Measurements from ENCODE around the gene TEAD1. TPM values are rescaled to one million over a fixed set of nuclear protein-coding genes. Genes with fewer than 3 reads are reported as not detected.

Gene TEAD1
- total RNA-seq, 8 experiments from 2014 or later = 18.0 to 125 (median 40.2) TPM

DNA sequence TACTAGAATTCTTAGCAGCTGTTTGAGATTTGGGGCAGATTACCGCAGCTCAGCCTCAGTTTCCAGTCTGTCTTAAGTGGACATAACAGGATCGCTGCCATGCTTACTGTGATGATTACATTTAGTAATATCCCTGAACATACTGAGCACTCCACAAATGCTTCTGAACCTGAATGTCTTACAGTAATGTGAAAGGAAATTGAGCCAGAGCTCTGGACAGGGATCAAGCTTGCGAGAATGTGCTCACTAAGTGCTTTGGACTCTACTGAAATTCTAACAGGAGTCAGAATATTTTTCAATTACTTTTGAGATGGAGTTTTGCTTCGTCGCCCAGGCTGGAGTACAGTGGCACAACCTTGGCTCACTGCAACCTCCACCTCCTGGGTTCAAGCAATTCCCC, 216.3 kb downstream of the TEAD1 start:
- Histone ChIP-seq H3K4me1 (replicated peaks in 1 of 2) (peaks cover 0 to 2% of the 10 kb centered on the region in 2 donors), H3K27ac (no peak overlapping the region), H3K4me3 (no peak overlapping the region)
- ATAC-seq (replicated peaks in 6 of 8) = no peak
- 74 to 100% (median 93%) methylated on average over 1 to 4 of the region's 5 CpGs; no CpG with 5 or more reads in 3 of the 10 experiments for WGBS, 10 experiments
- in situ Hi-C loops (cut with MboI; ENCODE audit: low pct_unique_long_range_greater_than_20kb in 2 of 9, low sequenced_read_pairs in 9 of 9, unreplicated experiment in 9 of 9) = loop anchor here in 7 of 9 experiments (25.0 kb wide), 4 partner anchors 203 to 553 kb away; no protein-coding TSS in a partner anchor

DNA sequence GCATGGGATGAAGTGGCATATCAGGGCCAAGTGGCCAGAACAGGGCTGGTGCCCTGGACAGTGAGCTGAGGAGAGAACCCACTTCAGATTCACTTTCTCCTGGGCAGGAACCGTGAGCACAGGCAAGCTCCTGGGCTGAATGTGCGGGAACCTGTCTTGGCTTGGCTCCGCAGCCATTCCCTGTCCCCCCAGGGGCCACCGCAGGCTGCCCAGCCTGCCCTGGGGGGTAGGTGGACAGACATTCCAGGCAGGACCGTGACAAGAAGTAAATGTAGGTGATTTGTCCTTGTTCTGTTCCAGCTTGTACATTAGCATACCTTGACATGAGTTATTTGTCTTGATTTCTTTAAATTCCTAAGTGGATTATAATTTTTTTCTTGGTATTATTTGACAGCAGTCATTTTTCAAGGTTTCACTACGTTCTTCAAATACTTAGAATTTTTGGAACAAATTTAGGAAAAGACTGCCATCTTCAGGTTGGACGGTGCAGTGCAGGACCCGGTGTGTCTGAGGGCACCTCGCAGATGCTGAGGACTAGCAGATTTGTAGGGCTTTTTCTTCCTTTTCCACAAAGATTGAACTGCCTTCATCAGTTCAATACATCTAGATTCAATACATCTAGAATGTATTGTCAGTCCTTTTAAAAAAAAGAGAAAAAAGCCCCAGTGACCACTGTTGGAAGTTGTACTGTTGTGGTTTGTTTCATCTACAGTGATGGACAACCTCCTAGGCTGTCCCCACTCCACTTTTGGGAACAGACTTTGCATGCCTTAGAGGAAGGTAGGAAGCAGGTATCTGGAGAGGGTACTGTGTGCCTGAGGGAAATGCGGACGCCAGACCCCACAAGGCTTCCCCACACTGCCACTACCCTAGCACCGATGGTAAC, 219.8 kb downstream of the TEAD1 start:
- in situ Hi-C loops (cut with MboI; ENCODE audit: low pct_unique_long_range_greater_than_20kb in 2 of 9, low sequenced_read_pairs in 9 of 9, unreplicated experiment in 9 of 9) = loop anchor here in 7 of 9 experiments (25.0 kb wide), 4 partner anchors 207 to 557 kb away; no protein-coding TSS in a partner anchor

DNA sequence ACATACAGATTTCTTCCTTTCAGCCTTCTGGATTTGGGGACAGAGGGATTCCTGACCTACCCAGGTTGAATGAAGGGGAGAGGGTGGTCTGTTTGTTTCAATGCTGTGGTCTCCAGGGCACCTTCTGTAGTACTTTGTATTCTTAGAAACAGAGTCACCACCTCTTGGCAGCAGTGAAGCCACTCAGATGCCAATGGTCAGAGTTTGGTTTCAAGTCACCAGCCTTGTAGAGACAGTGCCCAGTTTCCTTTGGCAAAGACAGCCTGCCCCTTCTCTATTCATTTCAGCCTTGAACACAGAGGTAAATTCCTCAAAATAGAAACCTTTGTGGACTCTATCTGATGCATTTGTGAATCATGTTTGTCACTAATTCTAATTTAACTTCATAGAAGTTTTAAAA, 223.2 kb downstream of the TEAD1 start:
- no peaks in the 10 kb centered on the region for H3K4me1 ChIP-seq (replicated peaks in 1 of 2)
- no peak overlapping the region for H3K27ac ChIP-seq
- no peak overlapping the region for H3K4me3 ChIP-seq
- in situ Hi-C loops (cut with MboI; ENCODE audit: low pct_unique_long_range_greater_than_20kb in 2 of 9, low sequenced_read_pairs in 9 of 9, unreplicated experiment in 9 of 9) = loop anchor here in 7 of 9 experiments (25.0 kb wide), 4 partner anchors 210 to 560 kb away; no protein-coding TSS in a partner anchor
- ATAC-seq (replicated peaks in 6 of 8) = no peak

More for the DNA sequence above, 219.8 kb downstream of the TEAD1 start:
- ATAC-seq (replicated peaks in 6 of 8) = peak in 7 of 8 experiments; percentile 42 to 80 (median 72)
- Histone ChIP-seq H3K27ac (no peak overlapping the region), H3K4me1 (replicated peaks in 1 of 2) (no peaks in the 10 kb centered on the region), H3K4me3 (no peak overlapping the region)
- 36 to 96% (median 50%) methylated on average over 2 to 9 of the region's 12 CpGs; no CpG with 5 or more reads in 1 of the 10 experiments for WGBS, 10 experiments

DNA sequence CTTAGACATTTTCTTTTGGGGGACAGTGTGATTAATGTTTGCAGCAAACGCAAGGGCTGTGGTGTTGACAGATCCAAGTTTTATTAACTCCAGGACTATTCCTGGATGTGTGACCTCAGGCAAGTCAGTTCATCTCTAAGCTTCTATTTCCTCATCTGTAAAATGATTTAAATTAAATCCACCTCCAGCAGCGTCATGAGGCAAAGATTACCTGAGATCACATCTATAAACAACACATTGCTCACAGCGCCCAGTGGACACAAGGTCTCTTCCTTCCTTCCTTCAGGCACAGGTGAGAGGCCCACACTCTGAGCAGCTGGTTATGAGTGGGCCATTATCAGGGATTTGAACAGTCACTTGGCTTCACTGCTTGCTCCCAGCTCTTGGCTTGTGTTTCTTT, 223.6 kb downstream of the TEAD1 start:
- no peak overlapping the region for H3K27ac ChIP-seq
- ATAC-seq (replicated peaks in 6 of 8) = peak in 2 of 8 experiments; percentile 29 to 32
- WGBS, 10 experiments = 35 to 100% (median 80%) methylated on average over 1 to 3 of the region's 3 CpGs; no CpG with 5 or more reads in 1 of the 10 experiments
- in situ Hi-C loops (cut with MboI; ENCODE audit: low pct_unique_long_range_greater_than_20kb in 2 of 9, low sequenced_read_pairs in 9 of 9, unreplicated experiment in 9 of 9) = loop anchor here in 7 of 9 experiments (25.0 kb wide), 4 partner anchors 211 to 561 kb away; no protein-coding TSS in a partner anchor
- H3K4me1 ChIP-seq (replicated peaks in 1 of 2) = no peaks in the 10 kb centered on the region
- no peak overlapping the region for H3K4me3 ChIP-seq

DNA sequence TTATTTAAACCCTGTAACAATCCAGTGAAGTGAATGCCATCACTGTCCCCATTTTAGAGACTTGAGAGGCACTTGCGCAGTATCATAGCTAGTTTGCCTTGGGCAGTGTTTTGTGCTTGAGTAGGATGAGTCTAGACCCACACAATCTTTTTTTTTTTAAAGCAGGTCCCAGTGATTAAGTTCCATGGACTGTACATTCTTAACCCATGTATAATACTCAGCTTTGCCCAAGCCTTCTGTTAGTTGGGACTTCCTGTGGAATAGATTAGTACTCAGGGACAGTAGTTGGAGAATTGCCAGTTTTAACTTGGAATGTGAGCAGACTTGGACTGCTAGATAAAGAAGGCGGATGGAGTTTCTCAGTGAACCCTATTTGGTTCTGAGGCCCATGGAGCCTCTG, 226.3 kb downstream of the TEAD1 start:
- Histone ChIP-seq H3K4me3 (no peak overlapping the region), H3K4me1 (replicated peaks in 1 of 2) (no peaks in the 10 kb centered on the region), H3K27ac (no peak overlapping the region)
- peak in 1 of 8 experiments; percentile 26 for ATAC-seq (replicated peaks in 6 of 8)
- in situ Hi-C loops (cut with MboI; ENCODE audit: low pct_unique_long_range_greater_than_20kb in 2 of 9, low sequenced_read_pairs in 9 of 9, unreplicated experiment in 9 of 9) = loop anchor here in 2 of 9 experiments (10.0 to 25.0 kb wide), 2 partner anchors 563 to 576 kb away; no protein-coding TSS in a partner anchor
- WGBS, 10 experiments = 86 to 100% (median 100%) methylated on average over 1 to 2 of the region's 2 CpGs; no CpG with 5 or more reads in 4 of the 10 experiments

DNA sequence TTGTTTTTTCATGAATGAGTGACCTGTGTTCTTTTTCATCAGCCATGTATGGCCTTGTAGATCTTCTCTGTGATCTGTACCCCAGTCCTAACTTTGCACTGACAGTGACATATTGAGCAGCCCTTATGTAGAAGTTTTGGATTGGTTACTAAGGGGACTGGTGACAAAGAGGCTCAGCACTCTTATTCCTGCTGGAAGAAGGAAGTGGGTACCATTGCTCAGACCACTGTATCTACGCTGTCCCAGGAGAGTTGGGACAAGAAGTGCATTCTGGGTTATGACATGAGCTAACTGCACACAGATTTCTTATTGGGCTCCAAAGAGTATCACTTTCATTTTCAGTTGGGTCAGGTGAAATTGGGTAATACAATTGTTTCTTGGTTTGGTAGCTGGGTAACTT, 227.1 kb downstream of the TEAD1 start:
- no peak for ATAC-seq (replicated peaks in 6 of 8)
- in situ Hi-C loops (cut with MboI; ENCODE audit: low pct_unique_long_range_greater_than_20kb in 2 of 9, low sequenced_read_pairs in 9 of 9, unreplicated experiment in 9 of 9) = loop anchor here in 2 of 9 experiments (10.0 to 25.0 kb wide), 2 partner anchors 564 to 576 kb away; no protein-coding TSS in a partner anchor
- H3K4me3 ChIP-seq = no peak overlapping the region
- WGBS, 10 experiments = 83 to 100% (median 100%) methylated on average over 1 of the region's 1 CpG; no CpG with 5 or more reads in 6 of the 10 experiments
- no peak overlapping the region for H3K27ac ChIP-seq
- H3K4me1 ChIP-seq (replicated peaks in 1 of 2) = no peaks in the 10 kb centered on the region

DNA sequence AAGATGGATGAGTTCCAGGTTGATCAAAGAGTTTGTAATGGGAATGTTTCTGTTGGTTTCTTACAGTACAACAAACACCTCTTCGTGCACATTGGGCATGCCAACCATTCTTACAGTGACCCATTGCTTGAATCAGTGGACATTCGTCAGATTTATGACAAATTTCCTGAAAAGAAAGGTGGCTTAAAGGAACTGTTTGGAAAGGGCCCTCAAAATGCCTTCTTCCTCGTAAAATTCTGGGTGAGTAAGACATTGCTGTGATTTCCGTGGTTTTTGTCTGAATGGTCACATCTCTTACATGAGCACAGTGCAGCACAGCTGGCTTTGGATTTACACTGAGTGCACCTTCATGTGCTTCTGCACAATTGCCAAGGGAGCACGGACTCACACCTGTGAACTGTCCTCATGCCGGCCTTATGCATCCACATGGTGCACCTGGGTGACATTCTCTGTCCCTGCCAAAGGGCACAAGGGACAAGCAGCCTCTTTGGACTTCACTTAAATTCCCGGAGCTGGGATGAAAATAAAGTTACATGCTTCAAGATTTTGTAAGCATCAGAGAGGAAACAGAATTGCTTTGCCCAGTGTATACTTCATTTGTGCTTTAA, 227.8 kb downstream of the TEAD1 start:
- in situ Hi-C loops (cut with MboI; ENCODE audit: low pct_unique_long_range_greater_than_20kb in 2 of 9, low sequenced_read_pairs in 9 of 9, unreplicated experiment in 9 of 9) = loop anchor here in 2 of 9 experiments (10.0 to 25.0 kb wide), 2 partner anchors 565 to 577 kb away; no protein-coding TSS in a partner anchor
- 38 to 100% (median 85%) methylated on average over 1 to 6 of the region's 7 CpGs for WGBS, 10 experiments
- Histone ChIP-seq H3K4me3 (no peak overlapping the region), H3K27ac (no peak overlapping the region), H3K4me1 (replicated peaks in 1 of 2) (no peaks in the 10 kb centered on the region)
- ATAC-seq (replicated peaks in 6 of 8) = no peak

DNA sequence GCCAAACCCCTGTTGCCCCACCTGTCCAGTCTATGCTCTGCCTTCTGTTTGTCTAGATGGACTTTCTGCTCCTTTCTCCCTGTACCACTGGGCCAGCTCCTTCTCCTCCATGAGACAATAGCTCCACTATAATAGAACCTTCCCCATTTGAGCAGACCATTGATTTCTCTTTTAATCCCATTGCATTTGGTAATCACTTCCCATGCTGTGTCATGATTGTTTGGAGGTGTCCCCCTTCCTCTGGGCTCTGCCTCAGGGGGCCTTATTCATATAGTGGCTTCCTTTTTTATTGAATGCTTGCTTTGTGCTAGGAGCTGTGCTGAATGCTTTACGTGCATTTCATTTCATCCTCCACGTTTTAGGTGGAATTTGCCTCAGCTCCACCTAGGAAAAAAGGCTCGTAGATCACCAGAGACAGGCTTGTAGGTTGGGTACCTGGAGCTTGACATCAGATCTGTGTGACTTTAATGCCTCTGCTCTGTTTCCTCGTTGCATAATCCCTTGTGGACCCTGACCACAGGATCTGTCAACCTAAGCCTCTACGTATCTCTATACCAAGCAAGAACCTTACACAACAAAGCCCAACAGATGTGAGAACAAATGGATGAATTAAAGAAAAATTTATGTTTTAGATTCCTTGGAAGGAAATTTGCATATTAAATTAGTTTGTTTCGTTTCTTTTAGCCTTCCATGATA, 228.7 kb downstream of the TEAD1 start:
- Histone ChIP-seq H3K27ac (no peak overlapping the region), H3K4me3 (no peak overlapping the region), H3K4me1 (replicated peaks in 1 of 2) (no peaks in the 10 kb centered on the region)
- 62 to 100% (median 96%) methylated on average over 1 to 6 of the region's 6 CpGs for WGBS, 10 experiments
- no peak for ATAC-seq (replicated peaks in 6 of 8)
- in situ Hi-C loops (cut with MboI; ENCODE audit: low pct_unique_long_range_greater_than_20kb in 2 of 9, low sequenced_read_pairs in 9 of 9, unreplicated experiment in 9 of 9) = loop anchor here in 2 of 9 experiments (10.0 to 25.0 kb wide), 2 partner anchors 566 to 578 kb away; no protein-coding TSS in a partner anchor

DNA sequence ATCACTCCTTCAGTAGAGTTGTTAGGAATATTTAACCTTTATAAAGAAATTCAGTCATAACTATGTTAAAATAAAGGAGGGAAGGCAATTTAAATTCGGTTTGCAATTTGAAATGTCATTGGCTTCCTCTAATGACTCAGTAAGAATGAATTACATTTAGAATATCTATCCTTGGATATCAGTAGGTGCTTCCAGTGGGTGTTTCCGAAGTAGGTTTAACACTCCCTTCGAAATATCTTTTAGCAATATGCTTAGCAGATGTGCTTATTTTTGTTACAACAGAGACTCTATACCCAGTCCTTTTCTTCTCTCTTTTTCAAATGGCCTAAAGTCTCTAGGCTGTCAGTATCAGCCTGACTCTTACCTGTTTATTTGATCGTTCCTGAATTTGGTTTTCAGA, 231.2 kb downstream of the TEAD1 start:
- Histone ChIP-seq H3K4me1 (replicated peaks in 1 of 2) (peaks cover 0 to 4% of the 10 kb centered on the region in 2 donors), H3K27ac (no peak overlapping the region), H3K4me3 (no peak overlapping the region)
- peak in 3 of 8 experiments; percentile 65 to 95 (median 70) for ATAC-seq (replicated peaks in 6 of 8)
- WGBS, 10 experiments = 8 to 100% (median 92%) methylated on average over 1 to 4 of the region's 4 CpGs; no CpG with 5 or more reads in 1 of the 10 experiments
- in situ Hi-C loops (cut with MboI; ENCODE audit: low pct_unique_long_range_greater_than_20kb in 2 of 9, low sequenced_read_pairs in 9 of 9, unreplicated experiment in 9 of 9) = loop anchor here in 2 of 9 experiments (10.0 to 25.0 kb wide), 2 partner anchors 568 to 581 kb away; no protein-coding TSS in a partner anchor

DNA sequence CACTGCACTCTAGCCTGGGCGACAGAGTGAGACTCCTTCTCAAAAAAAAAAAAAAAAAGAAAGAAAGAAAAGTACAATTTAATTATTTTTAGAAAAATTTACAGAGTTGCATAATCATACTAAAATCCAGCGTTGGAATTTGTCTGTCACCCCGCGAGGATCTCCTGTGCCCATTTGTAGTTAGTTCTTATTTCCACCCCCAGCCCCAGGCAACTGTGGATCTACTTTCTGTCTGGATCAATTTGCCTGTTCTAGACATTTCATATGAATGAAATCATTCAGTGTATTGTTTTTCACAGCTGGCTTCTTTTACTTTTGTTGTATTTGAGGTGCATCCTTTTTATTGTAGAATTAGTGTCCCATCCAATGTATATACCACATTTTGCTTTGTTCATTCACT, 232.3 kb downstream of the TEAD1 start:
- WGBS, 10 experiments = 54 to 100% (median 92%) methylated on average over 3 to 4 of the region's 4 CpGs; no CpG with 5 or more reads in 3 of the 10 experiments

DNA sequence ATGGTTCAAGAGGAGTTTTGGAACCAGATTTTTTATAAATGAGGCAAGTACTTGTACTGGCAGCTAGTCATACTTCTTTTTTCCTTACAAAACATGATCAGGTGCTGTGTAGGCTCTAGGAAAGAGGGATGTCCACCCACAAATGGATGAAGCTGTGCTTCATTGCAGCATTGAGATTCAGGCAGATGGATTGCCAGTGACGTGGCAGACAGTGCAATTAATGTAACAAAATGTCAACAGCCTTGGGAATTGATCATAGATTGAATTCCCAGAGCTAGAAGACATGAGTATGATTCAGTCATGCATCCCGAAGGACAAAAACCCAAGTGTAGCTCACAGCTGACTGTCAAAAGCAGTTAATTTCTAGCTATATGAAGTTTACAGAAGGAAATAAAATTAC, 235.7 kb downstream of the TEAD1 start:
- ATAC-seq (replicated peaks in 6 of 8) = peak in 5 of 8 experiments; percentile 47 to 71 (median 65)
- in situ Hi-C loops (cut with MboI; ENCODE audit: low pct_unique_long_range_greater_than_20kb in 2 of 9, low sequenced_read_pairs in 9 of 9, unreplicated experiment in 9 of 9) = loop anchor here in 2 of 9 experiments (10.0 to 25.0 kb wide), 2 partner anchors 573 to 585 kb away; no protein-coding TSS in a partner anchor
- H3K27ac ChIP-seq = no peak overlapping the region
- WGBS, 10 experiments = 27 to 93% (median 42%) methylated on average over 1 to 2 of the region's 2 CpGs; no CpG with 5 or more reads in 2 of the 10 experiments
- no peak overlapping the region for H3K4me3 ChIP-seq
- H3K4me1 ChIP-seq (replicated peaks in 1 of 2) = peaks cover 3 to 7% of the 10 kb centered on the region in 2 donors

More for the DNA sequence above, 232.3 kb downstream of the TEAD1 start:
- peaks cover 0 to 4% of the 10 kb centered on the region in 2 donors for H3K4me1 ChIP-seq (replicated peaks in 1 of 2)
- in situ Hi-C loops (cut with MboI; ENCODE audit: low pct_unique_long_range_greater_than_20kb in 2 of 9, low sequenced_read_pairs in 9 of 9, unreplicated experiment in 9 of 9) = loop anchor here in 2 of 9 experiments (10.0 to 25.0 kb wide), 2 partner anchors 569 to 582 kb away; no protein-coding TSS in a partner anchor
- no peak overlapping the region for H3K4me3 ChIP-seq
- H3K27ac ChIP-seq = no peak overlapping the region
- ATAC-seq (replicated peaks in 6 of 8) = no peak

DNA sequence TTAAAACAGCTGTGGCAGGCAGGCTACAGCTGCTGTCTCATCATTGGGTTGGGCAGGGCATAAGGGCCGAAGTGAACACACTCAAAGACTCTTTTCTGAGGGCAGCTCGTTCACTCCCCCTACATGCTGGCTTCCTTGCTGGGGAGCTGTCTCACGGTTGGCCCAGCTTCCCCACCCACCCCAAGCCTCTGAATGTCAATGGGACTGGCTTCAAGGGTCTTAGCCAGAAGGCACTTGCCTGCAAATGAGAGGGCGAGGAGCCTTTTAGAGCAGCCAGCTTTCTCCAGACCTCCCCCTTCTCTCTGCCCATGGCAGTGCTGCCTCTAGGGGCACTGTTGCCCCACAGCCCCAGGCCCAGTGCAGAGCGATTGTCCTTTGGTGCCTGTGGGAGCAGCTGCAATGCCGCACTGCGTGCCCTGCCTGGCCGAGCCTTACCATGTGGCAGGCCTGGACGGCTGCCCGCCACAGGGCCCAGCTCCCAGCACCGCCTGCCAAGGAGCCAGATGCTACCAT, 240.2 kb downstream of the TEAD1 start:
- 0 to 59% (median 52%) methylated on average over 2 to 7 of the region's 11 CpGs; no CpG with 5 or more reads in 5 of the 10 experiments for WGBS, 10 experiments
- Histone ChIP-seq H3K27ac (no peak overlapping the region), H3K4me3 (no peak overlapping the region), H3K4me1 (replicated peaks in 1 of 2) (peaks cover 5 to 6% of the 10 kb centered on the region in 2 donors)
- peak; percentile 95 to 99 (median 96) for ATAC-seq (replicated peaks in 6 of 8)
- in situ Hi-C loops (cut with MboI; ENCODE audit: low pct_unique_long_range_greater_than_20kb in 2 of 9, low sequenced_read_pairs in 9 of 9, unreplicated experiment in 9 of 9) = loop anchor here in 1 of 9 experiments (25.0 kb wide), 1 partner anchor 577 kb away; no protein-coding TSS in a partner anchor

All from motor neuron (in vitro differentiated cells).